ENCODE data around the gene SENP8.

- no peak for TF ChIP-seq POLR2AphosphoS5 (IDR thresholded peaks at IDR 0.05; ENCODE audit: low read depth, low read length)
- TF ChIP-seq SIN3A (IDR thresholded peaks at IDR 0.05; ENCODE audit: borderline replicate concordance, insufficient read depth, low read length), result no peak
- TF ChIP-seq TAF1 (IDR thresholded peaks at IDR 0.05; ENCODE audit: borderline replicate concordance, insufficient read depth, low read length), result no peak
Measured at GRCh38 chr15:72176159-72176558, 58.0 kb downstream of the SENP8 start.

Measured in PFSK-1 (cell line).